DND-41 (cell line): ENCODE results near the gene TSHZ2.

ENCODE experiments used
- ATAC-seq: fragments of 200-7000 bp; cut with Tn5 transposase; 3 replicates; pipeline ENCODE4 v1.9.1; 2021; ENCODE audit warnings: low read depth; ENCODE audit not compliant: insufficient read depth
- DNase-seq: peaks from one replicate; pipeline ENCODE4 v3.0.0-alpha.2; 2020
- H2AFZ ChIP-seq: 2 replicates; pipeline ENCODE4 v1.6.0; 2012; ENCODE audit warnings: low read depth, low read length
- H3K27ac ChIP-seq: 2 replicates; pipeline ENCODE4 v1.5.1; 2012; ENCODE audit warnings: low read length, inconsistent platforms
- H3K27me3 ChIP-seq: fragments of 200-600 bp; sonication (generic); 2 replicates; pipeline ENCODE4 v1.6.0; 2012; ENCODE audit warnings: low read length, mild to moderate bottlenecking, inconsistent platforms; ENCODE audit not compliant: insufficient read depth, poor library complexity
- H3K36me3 ChIP-seq: 2 replicates; pipeline ENCODE4 v1.5.1; 2012; ENCODE audit warnings: low read length, inconsistent platforms; ENCODE audit not compliant: insufficient read depth
- H3K4me1 ChIP-seq: 2 replicates; pipeline ENCODE4 v1.5.1; 2012; ENCODE audit warnings: mild to moderate bottlenecking, low read length; ENCODE audit not compliant: insufficient read depth
- H3K4me2 ChIP-seq: 2 replicates; pipeline ENCODE4 v1.6.0; 2012; ENCODE audit warnings: mild to moderate bottlenecking, moderate library complexity, low read length, inconsistent platforms; ENCODE audit not compliant: insufficient read depth
- H3K4me3 ChIP-seq, 2 experiments: fragments of 200-600 bp in 1 of 2; shearing (Covaris generic) in 1 of 2; 2 replicates each; pipeline ENCODE4 v1.5.1; 2012 to 2016; ENCODE audit warnings: inconsistent platforms in 2 of 2, low read length in 2 of 2, mild to moderate bottlenecking in 2 of 2, low read depth in 1 of 2, moderate library complexity in 1 of 2
- H3K79me2 ChIP-seq: 2 replicates; pipeline ENCODE4 v1.6.0; 2012; ENCODE audit warnings: low read length, inconsistent platforms; ENCODE audit not compliant: insufficient read depth
- H3K9ac ChIP-seq: 2 replicates; pipeline ENCODE4 v1.6.0; 2012; ENCODE audit warnings: low read depth, mild to moderate bottlenecking, inconsistent platforms, low read length, moderate library complexity
- H3K9me3 ChIP-seq: 2 replicates; pipeline ENCODE4 v1.5.1; 2012; ENCODE audit warnings: low read length, moderate library complexity, mild to moderate bottlenecking, inconsistent platforms; ENCODE audit not compliant: insufficient read depth, severe bottlenecking
- H4K20me1 ChIP-seq: 2 replicates; pipeline ENCODE4 v1.6.0; 2012; ENCODE audit warnings: low read length; ENCODE audit not compliant: insufficient read depth
- EZH2 ChIP-seq: IDR thresholded peaks from 3 replicates; pipeline ENCODE4 v1.6.1; 2012; ENCODE audit warnings: borderline replicate concordance, low read depth, mild to moderate bottlenecking, moderate library complexity, low read length, inconsistent platforms; ENCODE audit not compliant: severe bottlenecking
- TF ChIP-seq, protein P1 (sequence below): IDR thresholded peaks from 2 replicates; pipeline ENCODE4 v1.5.1; 2012; ENCODE audit warnings: borderline replicate concordance, low read length, moderate library complexity, mild to moderate bottlenecking; ENCODE audit not compliant: poor library complexity, severe bottlenecking; ENCODE audit errors: extremely low read depth

Gene TSHZ2

DNA sequence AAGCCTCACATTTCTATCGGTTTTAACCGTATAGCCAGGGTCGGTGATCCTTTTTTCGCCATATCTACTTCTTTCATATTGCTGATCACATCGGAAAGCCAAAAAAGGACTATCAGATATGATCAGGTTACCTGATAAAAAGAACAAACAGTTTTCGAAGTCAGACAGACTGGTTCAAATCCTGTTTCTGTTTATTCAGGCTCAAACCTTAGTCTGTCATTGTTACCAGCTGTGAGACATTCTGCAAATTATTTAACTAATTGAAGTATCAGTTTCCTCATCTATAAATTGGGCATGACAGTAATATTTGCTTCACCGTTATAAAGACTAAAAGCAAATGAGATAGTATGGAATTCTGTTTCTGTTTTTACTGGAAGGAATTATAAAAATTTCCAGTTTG is 111.3 kb downstream of the TSHZ2 start:
- H3K4me3 ChIP-seq = no peak overlapping the region
- no peak for ATAC-seq
- H3K9me3 ChIP-seq = no peaks in the 10 kb centered on the region
- no peaks in the 10 kb centered on the region for H3K4me1 ChIP-seq
- TF ChIP-seq, protein P1, sequence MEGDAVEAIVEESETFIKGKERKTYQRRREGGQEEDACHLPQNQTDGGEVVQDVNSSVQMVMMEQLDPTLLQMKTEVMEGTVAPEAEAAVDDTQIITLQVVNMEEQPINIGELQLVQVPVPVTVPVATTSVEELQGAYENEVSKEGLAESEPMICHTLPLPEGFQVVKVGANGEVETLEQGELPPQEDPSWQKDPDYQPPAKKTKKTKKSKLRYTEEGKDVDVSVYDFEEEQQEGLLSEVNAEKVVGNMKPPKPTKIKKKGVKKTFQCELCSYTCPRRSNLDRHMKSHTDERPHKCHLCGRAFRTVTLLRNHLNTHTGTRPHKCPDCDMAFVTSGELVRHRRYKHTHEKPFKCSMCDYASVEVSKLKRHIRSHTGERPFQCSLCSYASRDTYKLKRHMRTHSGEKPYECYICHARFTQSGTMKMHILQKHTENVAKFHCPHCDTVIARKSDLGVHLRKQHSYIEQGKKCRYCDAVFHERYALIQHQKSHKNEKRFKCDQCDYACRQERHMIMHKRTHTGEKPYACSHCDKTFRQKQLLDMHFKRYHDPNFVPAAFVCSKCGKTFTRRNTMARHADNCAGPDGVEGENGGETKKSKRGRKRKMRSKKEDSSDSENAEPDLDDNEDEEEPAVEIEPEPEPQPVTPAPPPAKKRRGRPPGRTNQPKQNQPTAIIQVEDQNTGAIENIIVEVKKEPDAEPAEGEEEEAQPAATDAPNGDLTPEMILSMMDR = no peak
- no peak for TF ChIP-seq EZH2
- H3K4me2 ChIP-seq = no peak overlapping the region
- no peak overlapping the region for H3K27ac ChIP-seq
- H3K9ac ChIP-seq = no peak overlapping the region
- no peaks in the 10 kb centered on the region for H3K36me3 ChIP-seq
- no peaks in the 10 kb centered on the region for H4K20me1 ChIP-seq
- no peaks in the 10 kb centered on the region for H3K79me2 ChIP-seq
- H2AFZ ChIP-seq = no peak overlapping the region
- H3K27me3 ChIP-seq = peaks cover 27% of the 10 kb centered on the region
- DNase-seq = no peak

DNA sequence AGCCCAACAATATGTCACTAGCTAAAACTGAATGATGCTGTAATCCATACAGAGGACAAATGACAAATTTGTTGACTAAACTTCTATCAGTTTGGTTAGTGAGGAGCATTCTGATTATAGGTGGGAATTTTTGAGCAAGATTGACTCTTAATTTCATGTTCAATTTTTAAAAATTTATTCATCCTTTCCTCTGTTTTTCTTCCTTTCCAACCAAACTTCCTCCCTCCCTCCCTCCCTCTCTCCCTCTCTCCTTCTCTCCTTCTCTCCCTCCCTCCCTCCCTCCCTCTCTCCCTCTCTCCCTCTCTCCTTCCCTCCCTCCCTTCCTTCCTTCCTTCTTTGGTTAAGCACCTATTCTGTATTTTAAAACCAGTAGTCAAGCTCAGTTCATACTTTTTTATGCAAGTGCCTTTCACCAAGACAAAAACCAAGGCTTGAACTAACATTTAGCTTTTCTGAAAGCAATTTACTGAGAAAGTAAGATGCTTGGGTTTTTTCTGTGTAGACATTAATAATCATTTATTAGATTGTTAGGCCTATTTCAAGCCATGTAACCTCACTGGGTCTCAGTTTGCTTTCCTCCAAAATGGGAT is 112.3 kb downstream of the TSHZ2 start:
- no peaks in the 10 kb centered on the region for H3K79me2 ChIP-seq
- H3K4me2 ChIP-seq = no peak overlapping the region
- no peaks in the 10 kb centered on the region for H3K4me1 ChIP-seq
- no peaks in the 10 kb centered on the region for H3K9me3 ChIP-seq
- peaks cover 28% of the 10 kb centered on the region for H3K27me3 ChIP-seq
- ATAC-seq = no peak
- TF ChIP-seq, protein P1 = no peak
- no peak for TF ChIP-seq EZH2
- DNase-seq = no peak
- no peaks in the 10 kb centered on the region for H3K36me3 ChIP-seq
- no peak overlapping the region for H2AFZ ChIP-seq
- no peak overlapping the region for H3K4me3 ChIP-seq
- no peak overlapping the region for H3K9ac ChIP-seq
- no peaks in the 10 kb centered on the region for H4K20me1 ChIP-seq
- no peak overlapping the region for H3K27ac ChIP-seq

DNA sequence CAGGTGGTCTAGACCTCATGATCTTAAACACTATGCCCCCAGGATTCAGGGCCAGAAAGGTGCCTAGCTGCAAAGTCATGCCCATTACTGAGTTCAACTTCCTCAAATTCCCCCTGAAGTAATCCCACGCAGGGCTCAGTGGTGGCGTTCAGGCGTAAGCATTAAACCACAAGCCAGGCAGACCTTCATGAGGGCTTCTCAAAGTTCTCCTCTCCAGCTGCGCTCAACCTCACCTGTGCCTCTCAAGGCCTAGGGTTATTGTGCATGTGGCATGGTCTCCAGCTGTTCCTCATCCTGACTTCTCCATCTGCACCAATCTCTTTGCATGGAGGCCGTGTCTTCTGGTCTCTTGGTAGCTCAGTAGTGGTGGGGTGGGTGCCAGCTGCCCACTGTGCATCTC is 113.6 kb downstream of the TSHZ2 start:
- H3K4me2 ChIP-seq = no peak overlapping the region
- H3K27me3 ChIP-seq = peaks cover 18% of the 10 kb centered on the region
- no peaks in the 10 kb centered on the region for H3K4me1 ChIP-seq
- no peak overlapping the region for H2AFZ ChIP-seq
- H3K9ac ChIP-seq = no peak overlapping the region
- no peak overlapping the region for H3K27ac ChIP-seq
- DNase-seq = no peak
- ATAC-seq = no peak
- H4K20me1 ChIP-seq = no peaks in the 10 kb centered on the region
- no peak overlapping the region for H3K4me3 ChIP-seq
- H3K36me3 ChIP-seq = no peaks in the 10 kb centered on the region
- no peak for TF ChIP-seq EZH2
- TF ChIP-seq, protein P1 = no peak
- no peaks in the 10 kb centered on the region for H3K79me2 ChIP-seq
- no peaks in the 10 kb centered on the region for H3K9me3 ChIP-seq

DNA sequence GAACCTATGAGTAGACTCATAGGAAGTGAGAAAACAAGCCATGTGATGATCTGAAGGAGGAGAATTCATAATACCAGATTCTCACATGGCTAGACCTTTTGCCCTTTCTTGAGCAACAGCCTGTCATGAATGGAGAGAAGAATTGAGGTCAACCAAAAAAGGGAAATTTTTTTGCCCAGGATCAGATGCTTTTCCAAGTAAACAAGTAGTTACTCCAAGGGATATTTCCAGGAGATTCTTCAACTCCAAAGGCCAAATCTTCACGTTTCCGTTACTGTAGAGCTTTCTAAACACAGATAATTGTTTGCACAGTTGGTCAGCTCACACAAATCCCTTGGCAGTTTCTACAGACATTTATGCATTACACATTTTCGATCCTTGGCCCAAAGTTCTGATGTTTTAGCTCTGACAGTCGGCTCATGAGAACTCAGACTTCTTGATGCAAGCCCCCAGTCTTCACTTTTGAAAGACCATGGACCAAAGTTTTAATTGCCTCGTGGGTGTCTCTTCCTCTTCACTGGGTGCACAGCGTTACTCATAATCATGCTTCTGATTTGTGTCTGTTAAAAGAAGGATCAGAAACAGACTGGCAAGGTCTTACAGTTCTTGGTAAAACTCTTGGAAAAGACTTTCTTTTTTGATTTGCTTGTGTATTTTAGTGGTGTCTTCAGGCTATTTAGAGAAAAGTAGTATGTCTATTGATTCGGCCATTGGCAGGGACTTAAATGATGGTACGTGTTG is 115.0 kb downstream of the TSHZ2 start:
- H3K4me2 ChIP-seq = no peak overlapping the region
- DNase-seq (no peak), ATAC-seq (no peak)
- no peaks in the 10 kb centered on the region for H4K20me1 ChIP-seq
- H3K27me3 ChIP-seq = peaks cover 19% of the 10 kb centered on the region
- H3K4me3 ChIP-seq = no peak overlapping the region
- no peaks in the 10 kb centered on the region for H3K36me3 ChIP-seq
- H3K9me3 ChIP-seq = no peaks in the 10 kb centered on the region
- H2AFZ ChIP-seq = no peak overlapping the region
- no peaks in the 10 kb centered on the region for H3K4me1 ChIP-seq
- H3K9ac ChIP-seq = no peak overlapping the region
- H3K27ac ChIP-seq = no peak overlapping the region
- TF ChIP-seq EZH2 = no peak
- TF ChIP-seq, protein P1 = no peak
- H3K79me2 ChIP-seq = no peaks in the 10 kb centered on the region
